Measurements from ENCODE around the gene CTSS. TPM values are rescaled to one million over a fixed set of nuclear protein-coding genes. Genes with fewer than 3 reads are reported as not detected.

Gene CTSS
- polyA plus RNA-seq, 1 experiment, result 1.1 TPM

DNA sequence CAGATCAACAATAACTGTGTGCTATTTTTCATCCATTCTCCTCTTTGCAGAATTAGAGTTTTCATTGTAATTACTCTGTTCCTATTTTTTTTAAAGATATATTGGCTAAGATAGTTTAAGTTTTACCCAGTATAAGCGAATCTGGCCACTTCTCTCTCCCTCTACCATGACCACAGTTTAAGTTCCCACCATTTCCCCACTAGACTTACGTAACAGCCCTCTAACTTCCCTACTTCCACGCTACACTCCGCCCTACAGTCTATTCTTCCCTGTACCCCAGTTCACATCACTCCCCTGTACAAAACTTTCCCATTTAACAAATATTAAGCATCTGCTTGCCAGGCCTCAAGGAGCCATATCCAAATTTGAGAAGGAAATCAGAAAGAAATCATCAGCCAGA is 26.0 kb upstream of the CTSS start:
- peaks cover 3% of the 10 kb centered on the region; the same call in 1 of the 2 replicates for H3K36me3 ChIP-seq (ENCODE audit: control insufficient read depth, insufficient read depth, low read length)
- TF ChIP-seq, protein P1, sequence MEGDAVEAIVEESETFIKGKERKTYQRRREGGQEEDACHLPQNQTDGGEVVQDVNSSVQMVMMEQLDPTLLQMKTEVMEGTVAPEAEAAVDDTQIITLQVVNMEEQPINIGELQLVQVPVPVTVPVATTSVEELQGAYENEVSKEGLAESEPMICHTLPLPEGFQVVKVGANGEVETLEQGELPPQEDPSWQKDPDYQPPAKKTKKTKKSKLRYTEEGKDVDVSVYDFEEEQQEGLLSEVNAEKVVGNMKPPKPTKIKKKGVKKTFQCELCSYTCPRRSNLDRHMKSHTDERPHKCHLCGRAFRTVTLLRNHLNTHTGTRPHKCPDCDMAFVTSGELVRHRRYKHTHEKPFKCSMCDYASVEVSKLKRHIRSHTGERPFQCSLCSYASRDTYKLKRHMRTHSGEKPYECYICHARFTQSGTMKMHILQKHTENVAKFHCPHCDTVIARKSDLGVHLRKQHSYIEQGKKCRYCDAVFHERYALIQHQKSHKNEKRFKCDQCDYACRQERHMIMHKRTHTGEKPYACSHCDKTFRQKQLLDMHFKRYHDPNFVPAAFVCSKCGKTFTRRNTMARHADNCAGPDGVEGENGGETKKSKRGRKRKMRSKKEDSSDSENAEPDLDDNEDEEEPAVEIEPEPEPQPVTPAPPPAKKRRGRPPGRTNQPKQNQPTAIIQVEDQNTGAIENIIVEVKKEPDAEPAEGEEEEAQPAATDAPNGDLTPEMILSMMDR (IDR thresholded peaks at IDR 0.05; ENCODE audit: insufficient read depth, low read depth, low read length), result no peak
- no peak overlapping the region for H3K4me3 ChIP-seq (ENCODE audit: low read depth, low read length)
- H3K27me3 ChIP-seq (ENCODE audit: control insufficient read depth, insufficient read depth, low read length), result no peaks in the 10 kb centered on the region
- no peak for DNase-seq (ENCODE audit: low read depth)
- ChIA-PET CTCF (no interaction called here), POLR2A (no interaction called here)

DNA sequence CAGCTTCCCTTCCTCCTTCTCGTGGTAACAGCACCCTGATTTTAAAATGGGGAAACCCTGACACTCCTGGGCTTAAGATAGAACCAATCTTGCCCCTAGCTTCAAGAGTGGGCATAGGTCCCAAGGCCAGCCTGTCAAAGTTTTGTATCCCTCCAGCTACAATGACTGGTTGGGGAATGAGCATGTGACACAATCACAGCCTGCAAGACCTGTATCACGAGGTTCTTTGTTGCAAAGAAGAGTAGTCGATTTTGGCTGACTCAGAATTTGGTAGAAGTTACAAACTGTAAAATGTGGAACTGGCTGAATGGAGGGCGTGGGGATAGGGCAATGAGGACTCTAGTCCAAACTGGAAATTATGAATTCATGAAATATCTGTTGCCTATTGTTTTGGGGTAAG is 23.8 kb upstream of the CTSS start:
- TF ChIP-seq, protein P1 (IDR thresholded peaks at IDR 0.05; ENCODE audit: insufficient read depth, low read depth, low read length), result no peak
- no peak for DNase-seq (ENCODE audit: low read depth)
- CTCF ChIA-PET, result interaction anchor here (0.8 to 1.2 kb wide), 2 partner anchors 132 to 257 kb away, joined by 3 to 5 read pairs; no protein-coding TSS in a partner anchor
- POLR2A ChIA-PET, result no interaction called here
- H3K36me3 ChIP-seq (ENCODE audit: control insufficient read depth, insufficient read depth, low read length), result no peaks in the 10 kb centered on the region
- H3K27me3 ChIP-seq (ENCODE audit: control insufficient read depth, insufficient read depth, low read length), result no peaks in the 10 kb centered on the region
- no peak overlapping the region for H3K4me3 ChIP-seq (ENCODE audit: low read depth, low read length)

GRCh38 chr1:150788946-150789345 is 23.4 kb upstream of the CTSS start:
- no peak for DNase-seq (ENCODE audit: low read depth)
- Histone ChIP-seq H3K4me3 (ENCODE audit: low read depth, low read length) (no peak overlapping the region), H3K36me3 (ENCODE audit: control insufficient read depth, insufficient read depth, low read length) (no peaks in the 10 kb centered on the region), H3K27me3 (ENCODE audit: control insufficient read depth, insufficient read depth, low read length) (no peaks in the 10 kb centered on the region)
- POLR2A ChIA-PET, result no interaction called here
- TF ChIP-seq, protein P1 (IDR thresholded peaks at IDR 0.05; ENCODE audit: insufficient read depth, low read depth, low read length), result no peak
- CTCF ChIA-PET, result interaction anchor here (0.5 to 1.2 kb wide), 2 partner anchors 67 to 256 kb away, joined by 3 read pairs; no protein-coding TSS in a partner anchor

DNA sequence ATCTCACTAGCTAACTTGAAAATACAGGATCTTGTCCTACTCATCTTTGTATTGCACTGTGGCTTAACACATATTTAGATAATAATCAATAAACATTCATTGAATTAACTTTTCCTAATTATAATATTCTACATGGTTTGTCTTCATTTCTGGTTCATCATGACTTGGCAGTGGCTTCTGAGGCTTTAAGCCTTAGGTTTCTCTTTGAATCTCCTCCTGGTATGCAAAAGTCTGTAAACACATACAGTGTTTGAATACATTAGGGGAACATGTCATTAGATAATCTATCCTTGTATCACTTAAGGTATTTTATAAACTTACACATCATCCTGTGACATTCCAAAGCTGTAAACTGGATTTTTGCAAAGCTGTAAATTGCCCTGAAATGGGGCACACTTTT is 21.9 kb upstream of the CTSS start:
- CTCF ChIA-PET, result interaction anchor here (0.8 kb wide), 1 partner anchor 20 kb away, joined by 3 read pairs; the partner anchor contains the start of gene CTSK
- no peaks in the 10 kb centered on the region for H3K27me3 ChIP-seq (ENCODE audit: control insufficient read depth, insufficient read depth, low read length)
- H3K36me3 ChIP-seq (ENCODE audit: control insufficient read depth, insufficient read depth, low read length), result no peaks in the 10 kb centered on the region
- DNase-seq (ENCODE audit: low read depth), result no peak
- POLR2A ChIA-PET, result no interaction called here
- no peak overlapping the region for H3K4me3 ChIP-seq (ENCODE audit: low read depth, low read length)
- TF ChIP-seq, protein P1 (IDR thresholded peaks at IDR 0.05; ENCODE audit: insufficient read depth, low read depth, low read length), result no peak

GRCh38 chr1:150780510-150780909 is 14.9 kb upstream of the CTSS start:
- ChIA-PET POLR2A (no interaction called here), CTCF (no interaction called here)
- TF ChIP-seq, protein P1 (IDR thresholded peaks at IDR 0.05; ENCODE audit: insufficient read depth, low read depth, low read length), result no peak
- H3K4me3 ChIP-seq (ENCODE audit: low read depth, low read length), result no peak overlapping the region
- no peaks in the 10 kb centered on the region for H3K36me3 ChIP-seq (ENCODE audit: control insufficient read depth, insufficient read depth, low read length)
- H3K27me3 ChIP-seq (ENCODE audit: control insufficient read depth, insufficient read depth, low read length), result no peaks in the 10 kb centered on the region
- no peak for DNase-seq (ENCODE audit: low read depth)
